CD14-positive monocyte (primary cell): ENCODE data around the gene STAM. TPM values are rescaled to one million over a fixed set of nuclear protein-coding genes. Genes with fewer than 3 reads are reported as not detected.

Experiments used
- DNase-seq, 3 donors: peaks; one replicate each; pipeline ENCODE4 v3.0.0-alpha.2; 2011 to 2022
- H2AFZ ChIP-seq: 2 replicates; pipeline ENCODE4 v1.6.0; 2012; ENCODE audit warnings: mild to moderate bottlenecking, low read depth, low read length, inconsistent platforms; ENCODE audit not compliant: insufficient read depth, poor library complexity, severe bottlenecking
- H3K27ac ChIP-seq, 2 donors: 1 replicate in 1 of 2; 2 replicates in 1 of 2; pipeline ENCODE4 v1.5.1; 2012 to 2013; ENCODE audit warnings: low read length in 2 of 2, control low read depth in 1 of 2, inconsistent platforms in 1 of 2, low read depth in 1 of 2, mild to moderate bottlenecking in 1 of 2
- H3K27me3 ChIP-seq, 2 donors: one replicate each; pipeline versions ENCODE4 v1.6.0 to v1.6.1; 2011 to 2013; ENCODE audit warnings: low read length in 2 of 2; ENCODE audit not compliant: control insufficient read depth in 2 of 2, insufficient read depth in 2 of 2
- H3K36me3 ChIP-seq, 2 donors: replicated peaks in 1 of 2; 1 replicate in 1 of 2; 2 replicates in 1 of 2; pipeline versions ENCODE4 v1.5.1 to v1.6.1; 2012 to 2013; ENCODE audit warnings: low read length in 2 of 2, control low read depth in 1 of 2, inconsistent platforms in 1 of 2, mild to moderate bottlenecking in 1 of 2; ENCODE audit not compliant: insufficient read depth in 2 of 2, control insufficient read depth in 1 of 2
- H3K4me1 ChIP-seq, 2 donors: 1 replicate in 1 of 2; 2 replicates in 1 of 2; pipeline versions ENCODE4 v1.5.1 to v1.6.1; 2012 to 2013; ENCODE audit warnings: low read length in 2 of 2, control low read depth in 1 of 2, inconsistent platforms in 1 of 2, mild to moderate bottlenecking in 1 of 2, moderate library complexity in 1 of 2; ENCODE audit not compliant: insufficient read depth in 2 of 2, control insufficient read depth in 1 of 2
- H3K4me2 ChIP-seq: replicated peaks from 2 replicates; pipeline ENCODE3; 2012; ENCODE audit warnings: low read length, moderate library complexity, mild to moderate bottlenecking; ENCODE audit not compliant: poor library complexity, severe bottlenecking; ENCODE audit errors: extremely low read depth
- H3K4me3 ChIP-seq, 3 experiments: fragments of 200-600 bp in 1 of 3; sonication (generic) in 1 of 3; replicated peaks in 1 of 3; 1 replicate in 2 of 3; 2 replicates in 1 of 3; pipeline ENCODE4 v1.5.1; 2011 to 2013; ENCODE audit warnings: low read length in 3 of 3, mild to moderate bottlenecking in 3 of 3, control low read depth in 2 of 3, low read depth in 2 of 3, inconsistent platforms in 1 of 3, moderate library complexity in 1 of 3
- H3K79me2 ChIP-seq: 2 replicates; pipeline ENCODE4 v1.6.0; 2012; ENCODE audit warnings: mild to moderate bottlenecking, control low read depth, inconsistent platforms, low read length, moderate library complexity; ENCODE audit not compliant: insufficient read depth
- H3K9ac ChIP-seq: 2 replicates; pipeline ENCODE4 v1.6.0; 2017; ENCODE audit warnings: low read length, mild to moderate bottlenecking; ENCODE audit not compliant: insufficient read depth, poor library complexity, severe bottlenecking
- H3K9me3 ChIP-seq, 2 donors: replicated peaks in 1 of 2; 1 replicate in 1 of 2; 2 replicates in 1 of 2; pipeline versions ENCODE4 v1.5.1 to v1.6.1; 2012 to 2013; ENCODE audit warnings: low read length in 2 of 2, control low read depth in 1 of 2; ENCODE audit not compliant: control insufficient read depth in 1 of 2, insufficient read depth in 1 of 2
- H4K20me1 ChIP-seq: 2 replicates; pipeline ENCODE4 v1.6.0; 2012; ENCODE audit warnings: mild to moderate bottlenecking, low read length, control low read depth, moderate library complexity; ENCODE audit not compliant: insufficient read depth
- H3K27ac Mint-ChIP-seq, 7 donors: one replicate each; pipeline ENCODE4 v1.8.0; 2020; ENCODE audit warnings: mild to moderate bottlenecking in 7 of 7, mixed read lengths in 7 of 7, moderate library complexity in 6 of 7, inconsistent platforms in 2 of 7
- H3K27me3 Mint-ChIP-seq, 3 donors: one replicate each; pipeline ENCODE4 v1.8.0; 2021 to 2022; ENCODE audit warnings: low read depth in 3 of 3, mild to moderate bottlenecking in 3 of 3, mixed read lengths in 3 of 3, moderate library complexity in 3 of 3, inconsistent platforms in 1 of 3
- H3K36me3 Mint-ChIP-seq, 2 donors: one replicate each; pipeline ENCODE4 v1.8.0; 2020; ENCODE audit warnings: mixed read lengths in 2 of 2, inconsistent platforms in 1 of 2, mild to moderate bottlenecking in 1 of 2
- H3K4me1 Mint-ChIP-seq: one replicate; pipeline ENCODE4 v1.8.0; 2020; ENCODE audit warnings: mild to moderate bottlenecking, mixed read lengths
- H3K4me3 Mint-ChIP-seq, 2 donors: one replicate each; pipeline ENCODE4 v1.8.0; 2020; ENCODE audit warnings: mild to moderate bottlenecking in 2 of 2, mixed read lengths in 2 of 2, moderate library complexity in 1 of 2
- H3K9me3 Mint-ChIP-seq, 7 donors: one replicate each; pipeline ENCODE4 v1.8.0; 2020 to 2022; ENCODE audit warnings: mixed read lengths in 7 of 7, mild to moderate bottlenecking in 6 of 7, moderate library complexity in 6 of 7, inconsistent platforms in 2 of 7
- WGBS: methylation state at CpG from one replicate; pipeline ENCODE4 v1.1.5; 2013; ENCODE audit warnings: missing lambda C conversion rate; ENCODE audit not compliant: insufficient coverage; 5-methylcytosine and 5-hydroxymethylcytosine counted together
- intact Hi-C, 2 donors: fragments of 100-400 bp; cut with micrococcal nuclease; formaldehyde crosslinking; loops; one replicate each; pipeline versions ENCODE4 v1.15.0 to v1.15.1; 2023
- polyA plus RNA-seq, 3 donors: library from polyadenylated mRNA; depleted of rRNA in 1 of 3; unstranded in 2 of 3; stranded (reverse) in 1 of 3; fragments of 300-500 nt in 2 of 3; fragments of >200 nt in 1 of 3; fragmentation: Illumina TruSeq in 2 of 3; gene quantifications; 1 replicate in 2 of 3; 2 replicates in 1 of 3; pipeline ENCODE4 v1.2.3, GENCODE V29; 2012 to 2021
- TF ChIP-seq, protein P1 (sequence below): fragments of 200-600 bp; IDR thresholded peaks from one replicate; pipeline ENCODE4 v1.8.0; 2022; ENCODE audit warnings: antibody characterized with exemption, mild to moderate bottlenecking

Gene STAM
- polyA plus RNA-seq, 3 donors = 5.5 to 16.4 (median 5.9) TPM

DNA sequence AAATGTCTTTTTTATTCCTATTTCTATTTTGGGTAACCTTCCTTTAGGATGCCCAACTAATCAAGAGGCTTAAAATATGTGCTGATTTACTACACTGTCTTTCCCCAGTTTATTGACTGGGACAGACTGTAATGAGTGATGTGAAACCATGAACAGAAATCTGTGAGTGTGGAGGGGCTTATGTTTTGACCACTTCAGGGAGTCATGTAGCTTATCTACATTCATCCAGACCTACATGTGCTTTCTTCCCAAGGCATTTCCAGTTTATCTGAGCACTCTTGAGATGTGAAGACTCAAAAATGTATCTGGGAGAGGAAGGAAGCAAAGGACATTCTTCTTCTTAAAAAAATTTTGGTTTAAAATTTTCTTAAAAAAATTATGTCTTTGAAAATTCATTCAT lies 45.2 kb downstream of the STAM start:
- TF ChIP-seq, protein P1, sequence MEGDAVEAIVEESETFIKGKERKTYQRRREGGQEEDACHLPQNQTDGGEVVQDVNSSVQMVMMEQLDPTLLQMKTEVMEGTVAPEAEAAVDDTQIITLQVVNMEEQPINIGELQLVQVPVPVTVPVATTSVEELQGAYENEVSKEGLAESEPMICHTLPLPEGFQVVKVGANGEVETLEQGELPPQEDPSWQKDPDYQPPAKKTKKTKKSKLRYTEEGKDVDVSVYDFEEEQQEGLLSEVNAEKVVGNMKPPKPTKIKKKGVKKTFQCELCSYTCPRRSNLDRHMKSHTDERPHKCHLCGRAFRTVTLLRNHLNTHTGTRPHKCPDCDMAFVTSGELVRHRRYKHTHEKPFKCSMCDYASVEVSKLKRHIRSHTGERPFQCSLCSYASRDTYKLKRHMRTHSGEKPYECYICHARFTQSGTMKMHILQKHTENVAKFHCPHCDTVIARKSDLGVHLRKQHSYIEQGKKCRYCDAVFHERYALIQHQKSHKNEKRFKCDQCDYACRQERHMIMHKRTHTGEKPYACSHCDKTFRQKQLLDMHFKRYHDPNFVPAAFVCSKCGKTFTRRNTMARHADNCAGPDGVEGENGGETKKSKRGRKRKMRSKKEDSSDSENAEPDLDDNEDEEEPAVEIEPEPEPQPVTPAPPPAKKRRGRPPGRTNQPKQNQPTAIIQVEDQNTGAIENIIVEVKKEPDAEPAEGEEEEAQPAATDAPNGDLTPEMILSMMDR = no peak
- no peaks in the 10 kb centered on the region for H3K4me1 Mint-ChIP-seq
- Histone ChIP-seq H3K9me3 (no peaks in the 10 kb centered on the region), H3K4me1 (no peaks in the 10 kb centered on the region), H2AFZ (no peak overlapping the region), H3K27me3 (no peaks in the 10 kb centered on the region), H3K79me2 (peaks cover 27% of the 10 kb centered on the region), H3K36me3 (peaks cover 19 to 75% of the 10 kb centered on the region in 2 donors), H3K4me2 (no peak overlapping the region), H3K4me3 (no peak overlapping the region), H4K20me1 (peaks cover 16% of the 10 kb centered on the region), H3K9ac (no peak overlapping the region), H3K27ac (no peak overlapping the region)
- no peaks in the 10 kb centered on the region for H3K9me3 Mint-ChIP-seq
- DNase-seq = no peak
- no peak overlapping the region for H3K27ac Mint-ChIP-seq
- H3K36me3 Mint-ChIP-seq = peaks cover 31 to 54% of the 10 kb centered on the region in 2 donors
- H3K4me3 Mint-ChIP-seq = no peak overlapping the region
- intact Hi-C loops = no loop called here
- H3K27me3 Mint-ChIP-seq = no peaks in the 10 kb centered on the region

DNA sequence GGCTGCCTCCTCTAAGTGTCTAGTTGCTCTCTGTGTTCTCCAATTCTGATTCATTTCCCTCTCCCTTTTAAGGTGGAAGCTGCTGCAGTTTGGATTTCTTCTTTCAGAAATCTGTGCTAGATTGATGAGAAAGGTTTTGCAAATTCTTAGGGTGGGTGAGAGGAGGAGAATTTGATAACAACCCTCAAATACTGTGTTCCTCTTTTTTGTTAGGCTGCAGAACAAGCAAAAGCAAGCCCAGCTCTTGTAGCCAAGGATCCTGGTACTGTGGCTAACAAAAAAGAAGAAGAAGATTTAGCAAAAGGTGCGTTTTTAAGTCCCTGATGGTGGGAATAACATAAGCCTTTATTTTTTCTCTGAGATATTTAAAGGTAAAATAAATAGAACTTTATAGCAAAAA lies 49.1 kb downstream of the STAM start:
- H3K27ac Mint-ChIP-seq = peak overlapping the region in 3 of 7 donors; percentile 1 to 37 (median 18)
- DNase-seq = no peak

More for the DNA sequence above, 49.1 kb downstream of the STAM start:
- Histone ChIP-seq H3K9me3 (no peaks in the 10 kb centered on the region), H3K27me3 (no peaks in the 10 kb centered on the region), H3K79me2 (no peaks in the 10 kb centered on the region), H3K4me2 (no peak overlapping the region), H3K4me3 (no peak overlapping the region), H3K36me3 (peaks cover 37 to 88% of the 10 kb centered on the region in 2 donors), H3K9ac (no peak overlapping the region), H2AFZ (no peak overlapping the region), H3K27ac (no peak overlapping the region), H4K20me1 (no peaks in the 10 kb centered on the region), H3K4me1 (no peaks in the 10 kb centered on the region)
- H3K4me1 Mint-ChIP-seq = no peaks in the 10 kb centered on the region
- H3K36me3 Mint-ChIP-seq = peaks cover 53 to 71% of the 10 kb centered on the region in 2 donors
- H3K4me3 Mint-ChIP-seq = no peak overlapping the region
- TF ChIP-seq, protein P1 = no peak
- WGBS = no CpG with 5 or more reads among the region's 1 CpG
- H3K27me3 Mint-ChIP-seq = no peaks in the 10 kb centered on the region
- no peaks in the 10 kb centered on the region for H3K9me3 Mint-ChIP-seq
- intact Hi-C loops = no loop called here
